GM12801 (cell line): Measurements from ENCODE around the gene WAPL.

Source experiments
- TF ChIP-seq, protein P1 (sequence below): IDR thresholded peaks from one replicate; pipeline ENCODE4 v1.5.1; 2011; ENCODE audit warnings: control low read depth; ENCODE audit not compliant: insufficient read length; ENCODE audit errors: extremely low read depth

WAPL gene

GRCh38 chr10:86413046-86413728, 108.4 kb downstream of the WAPL start:
- TF ChIP-seq, protein P1, sequence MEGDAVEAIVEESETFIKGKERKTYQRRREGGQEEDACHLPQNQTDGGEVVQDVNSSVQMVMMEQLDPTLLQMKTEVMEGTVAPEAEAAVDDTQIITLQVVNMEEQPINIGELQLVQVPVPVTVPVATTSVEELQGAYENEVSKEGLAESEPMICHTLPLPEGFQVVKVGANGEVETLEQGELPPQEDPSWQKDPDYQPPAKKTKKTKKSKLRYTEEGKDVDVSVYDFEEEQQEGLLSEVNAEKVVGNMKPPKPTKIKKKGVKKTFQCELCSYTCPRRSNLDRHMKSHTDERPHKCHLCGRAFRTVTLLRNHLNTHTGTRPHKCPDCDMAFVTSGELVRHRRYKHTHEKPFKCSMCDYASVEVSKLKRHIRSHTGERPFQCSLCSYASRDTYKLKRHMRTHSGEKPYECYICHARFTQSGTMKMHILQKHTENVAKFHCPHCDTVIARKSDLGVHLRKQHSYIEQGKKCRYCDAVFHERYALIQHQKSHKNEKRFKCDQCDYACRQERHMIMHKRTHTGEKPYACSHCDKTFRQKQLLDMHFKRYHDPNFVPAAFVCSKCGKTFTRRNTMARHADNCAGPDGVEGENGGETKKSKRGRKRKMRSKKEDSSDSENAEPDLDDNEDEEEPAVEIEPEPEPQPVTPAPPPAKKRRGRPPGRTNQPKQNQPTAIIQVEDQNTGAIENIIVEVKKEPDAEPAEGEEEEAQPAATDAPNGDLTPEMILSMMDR = no peak

GRCh38 chr10:86411852-86412560, 109.6 kb downstream of the WAPL start:
- TF ChIP-seq, protein P1 = no peak

- TF ChIP-seq, protein P1 = no peak
Observed at GRCh38 chr10:86411281-86411841, 110.2 kb downstream of the WAPL start.

DNA sequence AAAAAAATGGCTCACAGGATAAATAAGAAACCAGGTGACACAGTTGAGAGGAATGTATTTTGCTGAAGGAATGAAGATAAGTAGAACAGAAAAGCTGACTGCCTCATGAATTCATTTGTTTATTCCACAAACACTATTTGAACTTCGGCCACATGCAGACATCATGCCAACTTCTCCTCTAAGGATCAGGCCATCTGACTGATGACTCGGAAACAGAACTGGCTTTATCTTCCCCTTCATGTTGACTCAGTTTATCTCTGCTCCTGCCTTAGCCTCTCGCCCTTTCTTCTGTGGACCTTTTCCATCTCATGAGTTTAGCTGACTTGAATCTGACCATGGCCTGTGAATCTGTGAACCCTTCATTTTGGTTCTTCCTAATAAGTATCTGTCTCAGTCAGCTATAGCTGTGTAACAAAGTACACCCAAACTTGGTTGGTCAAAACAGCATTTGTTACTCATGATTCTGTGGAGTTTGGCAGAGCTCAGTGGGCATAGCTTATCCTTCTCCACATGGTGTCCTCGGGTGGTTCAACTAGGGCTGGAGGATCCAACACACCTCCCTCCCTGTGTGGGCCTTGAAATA, 111.0 kb downstream of the WAPL start:
- TF ChIP-seq, protein P1 = no peak

DNA sequence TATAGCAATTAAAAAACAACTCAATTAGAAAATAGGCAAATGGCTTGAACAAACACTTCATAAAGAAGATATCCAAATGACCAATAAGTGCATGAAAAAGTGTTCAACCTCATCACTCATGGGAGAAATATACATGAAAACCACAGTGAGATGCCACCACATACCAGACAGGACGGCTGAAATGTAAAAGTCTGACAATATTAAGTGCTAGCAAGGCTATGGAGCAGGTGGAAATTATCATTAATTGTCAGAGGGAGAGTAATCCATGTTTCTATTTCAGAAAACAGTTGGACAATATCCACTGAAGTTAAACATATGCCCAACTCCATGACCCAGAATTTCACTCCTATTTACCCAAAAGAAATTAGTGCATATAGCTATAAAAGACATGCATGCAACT, 112.4 kb downstream of the WAPL start:
- TF ChIP-seq, protein P1 = no peak

- TF ChIP-seq, protein P1 = no peak
Observed at GRCh38 chr10:86403183-86403797, 118.3 kb downstream of the WAPL start.
